Prostate gland (tissue), 2 donors: ENCODE results near the gene HDAC4. TPM values are rescaled to one million over a fixed set of nuclear protein-coding genes. Genes with fewer than 3 reads are reported as not detected.
"Not testable (repeated sequence)": the region's sequence is repeated elsewhere in the genome, so short reads cannot be mapped to it uniquely, and the experiment has no call there.

Experiments used
- DNase-seq: peaks from one replicate; pipeline ENCODE4 v3.0.0-alpha.2; 2019; ENCODE audit warnings: low spot score
- H3K27ac ChIP-seq, 2 donors: fragments of 200-600 bp; sonication (generic); 2 replicates each; pipeline ENCODE4 v1.5.1; 2017 to 2019
- H3K27me3 ChIP-seq: fragments of 200-600 bp; sonication (generic); replicated peaks from 2 replicates; pipeline ENCODE4 v1.5.1; 2019; ENCODE audit not compliant: insufficient read depth
- H3K36me3 ChIP-seq, 2 donors: fragments of 200-600 bp; sonication (generic); 1 replicate in 1 of 2; 2 replicates in 1 of 2; pipeline versions ENCODE4 v1.5.1 to v1.8.1; 2017 to 2019
- H3K4me1 ChIP-seq: fragments of 200-600 bp; sonication (generic); replicated peaks from 2 replicates; pipeline ENCODE4 v1.5.1; 2019
- H3K4me3 ChIP-seq, 2 donors: fragments of 200-600 bp; sonication (generic); 2 replicates each; pipeline ENCODE4 v1.5.1; 2017 to 2019
- H3K9me3 ChIP-seq: fragments of 200-600 bp; sonication (generic); 2 replicates; pipeline ENCODE4 v1.5.1; 2017
- POLR2A ChIP-seq: fragments of 450-650 bp; IDR thresholded peaks from one replicate; pipeline ENCODE4 v1.6.1; 2016; ENCODE audit warnings: antibody characterized with exemption, mild to moderate bottlenecking
- POLR2AphosphoS5 ChIP-seq: sonication (generic); formaldehyde crosslinking; IDR thresholded peaks from one replicate; pipeline ENCODE4 v1.6.1; 2017; ENCODE audit warnings: antibody characterized with exemption
- WGBS: methylation state at CpG from one replicate; pipeline ENCODE4 v1.1.5; 2018; 5-methylcytosine and 5-hydroxymethylcytosine counted together
- intact Hi-C: fragments of 100-400 bp; cut with DNase I; formaldehyde crosslinking; loops from one replicate; pipeline ENCODE4 v1.14.2; 2022
- total RNA-seq, 2 donors: library from RNA; depleted of rRNA; stranded (reverse); fragments of >200 nt; gene quantifications; one replicate each; pipeline ENCODE4 v1.1.0, GENCODE V29; 2016
- TF ChIP-seq, protein P1 (sequence below), 4 experiments: fragments of 200-600 bp in 2 of 4; fragments of 450-650 bp in 2 of 4; sonication (generic) in 2 of 4; IDR thresholded peaks; 1 replicate in 3 of 4; 2 replicates in 1 of 4; pipeline ENCODE4 v1.5.1; 2016 to 2019; ENCODE audit warnings: antibody characterized with exemption in 4 of 4, mild to moderate bottlenecking in 2 of 4, moderate library complexity in 2 of 4

Gene HDAC4
- total RNA-seq, 2 donors from 2014 or later, result 41.8 to 44.2 TPM

DNA sequence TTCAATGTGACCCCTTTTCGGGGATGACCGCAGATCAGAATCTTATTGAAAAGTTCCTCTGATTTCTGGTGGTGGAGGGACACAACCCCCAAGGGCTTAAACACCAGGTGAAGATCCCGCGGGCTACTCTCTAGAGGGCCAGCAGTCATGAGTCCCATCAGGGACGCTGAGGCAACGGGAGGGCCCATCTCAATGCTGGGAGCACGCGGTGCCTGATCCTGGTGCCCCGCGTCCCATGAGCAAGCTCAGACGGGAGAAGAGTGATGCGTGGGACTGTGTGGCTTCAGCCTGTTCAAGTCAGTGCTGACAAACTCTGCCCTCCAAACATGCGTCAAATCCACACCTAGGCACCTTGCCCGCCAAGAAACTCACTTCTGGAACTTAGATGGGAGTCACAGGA, 328.0 kb downstream of the HDAC4 start:
- H3K27ac ChIP-seq, result no peak overlapping the region
- H3K27me3 ChIP-seq, result no peaks in the 10 kb centered on the region
- no peak overlapping the region for H3K4me3 ChIP-seq
- TF ChIP-seq POLR2AphosphoS5 (no peak), POLR2A (no peak)
- TF ChIP-seq, protein P1, sequence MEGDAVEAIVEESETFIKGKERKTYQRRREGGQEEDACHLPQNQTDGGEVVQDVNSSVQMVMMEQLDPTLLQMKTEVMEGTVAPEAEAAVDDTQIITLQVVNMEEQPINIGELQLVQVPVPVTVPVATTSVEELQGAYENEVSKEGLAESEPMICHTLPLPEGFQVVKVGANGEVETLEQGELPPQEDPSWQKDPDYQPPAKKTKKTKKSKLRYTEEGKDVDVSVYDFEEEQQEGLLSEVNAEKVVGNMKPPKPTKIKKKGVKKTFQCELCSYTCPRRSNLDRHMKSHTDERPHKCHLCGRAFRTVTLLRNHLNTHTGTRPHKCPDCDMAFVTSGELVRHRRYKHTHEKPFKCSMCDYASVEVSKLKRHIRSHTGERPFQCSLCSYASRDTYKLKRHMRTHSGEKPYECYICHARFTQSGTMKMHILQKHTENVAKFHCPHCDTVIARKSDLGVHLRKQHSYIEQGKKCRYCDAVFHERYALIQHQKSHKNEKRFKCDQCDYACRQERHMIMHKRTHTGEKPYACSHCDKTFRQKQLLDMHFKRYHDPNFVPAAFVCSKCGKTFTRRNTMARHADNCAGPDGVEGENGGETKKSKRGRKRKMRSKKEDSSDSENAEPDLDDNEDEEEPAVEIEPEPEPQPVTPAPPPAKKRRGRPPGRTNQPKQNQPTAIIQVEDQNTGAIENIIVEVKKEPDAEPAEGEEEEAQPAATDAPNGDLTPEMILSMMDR (IDR thresholded peaks at IDR 0.05), result no peak
- H3K9me3 ChIP-seq, result no peaks in the 10 kb centered on the region
- intact Hi-C loops, result no loop called here
- WGBS, result 97% methylated on average over 14 of the region's 14 CpGs
- H3K36me3 ChIP-seq, result peaks cover 0 to 21% of the 10 kb centered on the region in 2 donors
- no peaks in the 10 kb centered on the region for H3K4me1 ChIP-seq
- no peak for DNase-seq

DNA sequence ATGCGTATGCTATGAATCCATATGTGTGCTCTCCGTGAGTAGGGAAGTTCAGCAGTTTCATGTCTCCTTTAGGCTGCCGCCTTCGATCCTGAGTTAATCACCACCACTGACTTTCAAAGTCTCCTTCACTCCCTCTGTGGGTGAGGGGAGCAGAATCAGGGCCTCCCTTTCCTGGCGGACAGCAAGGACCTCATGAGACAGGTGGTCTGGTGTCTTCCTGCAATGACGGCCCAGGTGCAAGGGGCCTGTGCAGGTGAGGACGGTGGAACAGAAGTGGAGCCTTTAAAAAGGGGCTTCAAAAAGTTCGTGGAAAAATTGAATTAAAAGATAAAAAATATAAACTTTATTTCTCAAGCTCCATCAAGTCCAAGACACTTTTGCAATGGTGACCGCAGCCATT, 330.4 kb downstream of the HDAC4 start:
- no peaks in the 10 kb centered on the region for H3K27me3 ChIP-seq
- no peak overlapping the region for H3K4me3 ChIP-seq
- TF ChIP-seq POLR2A, result no peak
- TF ChIP-seq, protein P1 (IDR thresholded peaks at IDR 0.05), result no peak
- no peak for TF ChIP-seq POLR2AphosphoS5
- no peaks in the 10 kb centered on the region for H3K9me3 ChIP-seq
- peaks cover 2 to 31% of the 10 kb centered on the region in 2 donors for H3K36me3 ChIP-seq
- no peak overlapping the region for H3K27ac ChIP-seq
- 91% methylated on average over 9 of the region's 9 CpGs for WGBS
- H3K4me1 ChIP-seq, result no peaks in the 10 kb centered on the region
- intact Hi-C loops, result no loop called here
- no peak for DNase-seq

DNA sequence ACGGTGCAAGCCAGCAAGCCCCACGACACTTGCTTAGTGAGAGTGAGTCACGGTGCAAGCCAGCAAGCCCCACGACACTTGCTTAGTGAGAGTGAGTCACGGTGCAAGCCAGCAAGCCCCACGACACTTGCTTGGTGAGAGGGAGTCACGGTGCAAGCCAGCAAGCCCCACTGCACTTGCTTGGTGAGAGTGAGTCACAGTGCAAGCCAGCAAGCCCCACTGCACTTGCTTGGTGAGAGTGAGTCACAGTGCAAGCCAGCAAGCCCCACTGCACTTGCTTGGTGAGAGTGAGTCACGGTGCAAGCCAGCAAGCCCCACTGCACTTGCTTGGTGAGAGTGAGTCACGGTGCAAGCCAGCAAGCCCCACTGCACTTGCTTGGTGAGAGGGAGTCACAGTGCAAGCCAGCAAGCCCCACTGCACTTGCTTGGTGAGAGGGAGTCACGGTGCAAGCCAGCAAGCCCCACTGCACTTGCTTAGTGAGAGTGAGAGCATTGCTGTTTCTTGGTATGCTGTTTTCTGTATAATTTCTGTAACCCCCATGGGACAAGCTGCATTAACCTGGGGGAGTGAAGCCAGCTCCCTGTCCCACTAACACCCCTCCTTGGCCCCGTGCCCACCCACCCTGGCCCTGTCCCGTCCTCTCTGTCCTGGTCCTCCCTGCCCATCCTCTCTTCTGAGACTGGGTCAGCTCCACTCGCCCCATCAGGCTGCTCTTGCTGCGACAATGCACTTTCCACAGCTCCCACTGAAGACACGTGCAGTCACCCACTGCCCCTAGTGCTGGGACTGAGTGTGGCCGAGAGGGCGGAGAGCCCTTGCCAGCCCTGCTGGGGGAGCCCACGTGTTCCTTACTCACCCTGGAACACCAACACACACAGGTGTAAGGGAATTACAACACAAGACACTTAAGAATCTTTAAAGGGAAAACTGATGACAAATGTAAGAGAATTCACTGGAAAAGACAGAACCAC, 331.2 kb downstream of the HDAC4 start:
- H3K36me3 ChIP-seq, result peaks cover 2 to 28% of the 10 kb centered on the region in 2 donors
- intact Hi-C loops, H3K27me3 ChIP-seq, H3K9me3 ChIP-seq, H3K4me3 ChIP-seq, H3K27ac ChIP-seq, H3K4me1 ChIP-seq, DNase-seq: not testable (repeated sequence)
- WGBS, result 69% methylated on average over 10 of the region's 18 CpGs

DNA sequence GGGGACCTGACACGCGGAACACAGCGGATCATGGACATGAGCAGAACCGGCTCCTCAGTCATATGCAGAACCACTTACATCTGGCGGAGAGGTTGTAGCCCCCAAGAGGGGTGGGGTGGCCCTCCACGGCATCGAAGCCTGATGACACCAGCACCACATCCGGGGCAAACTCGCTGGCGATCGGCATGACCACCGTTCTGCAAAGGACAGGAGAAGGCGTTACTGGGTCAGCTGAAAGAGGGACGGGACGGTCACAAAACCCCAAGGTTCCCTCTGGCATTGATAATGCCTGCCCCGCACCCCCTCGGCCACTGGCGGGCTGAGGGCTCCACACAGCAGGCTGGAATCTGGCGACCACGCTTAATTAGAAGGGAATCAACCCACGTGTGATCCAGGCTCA, 332.4 kb downstream of the HDAC4 start:
- no peak for DNase-seq
- no peaks in the 10 kb centered on the region for H3K9me3 ChIP-seq
- H3K36me3 ChIP-seq, result peaks cover 2 to 16% of the 10 kb centered on the region in 2 donors
- no peak overlapping the region for H3K27ac ChIP-seq
- intact Hi-C loops, result no loop called here
- H3K4me3 ChIP-seq, result no peak overlapping the region
- no peaks in the 10 kb centered on the region for H3K27me3 ChIP-seq
- TF ChIP-seq POLR2AphosphoS5, result no peak
- TF ChIP-seq, protein P1 (IDR thresholded peaks at IDR 0.05), result no peak
- no peak for TF ChIP-seq POLR2A
- H3K4me1 ChIP-seq, result no peaks in the 10 kb centered on the region
- WGBS, result 95% methylated on average over 21 of the region's 21 CpGs

DNA sequence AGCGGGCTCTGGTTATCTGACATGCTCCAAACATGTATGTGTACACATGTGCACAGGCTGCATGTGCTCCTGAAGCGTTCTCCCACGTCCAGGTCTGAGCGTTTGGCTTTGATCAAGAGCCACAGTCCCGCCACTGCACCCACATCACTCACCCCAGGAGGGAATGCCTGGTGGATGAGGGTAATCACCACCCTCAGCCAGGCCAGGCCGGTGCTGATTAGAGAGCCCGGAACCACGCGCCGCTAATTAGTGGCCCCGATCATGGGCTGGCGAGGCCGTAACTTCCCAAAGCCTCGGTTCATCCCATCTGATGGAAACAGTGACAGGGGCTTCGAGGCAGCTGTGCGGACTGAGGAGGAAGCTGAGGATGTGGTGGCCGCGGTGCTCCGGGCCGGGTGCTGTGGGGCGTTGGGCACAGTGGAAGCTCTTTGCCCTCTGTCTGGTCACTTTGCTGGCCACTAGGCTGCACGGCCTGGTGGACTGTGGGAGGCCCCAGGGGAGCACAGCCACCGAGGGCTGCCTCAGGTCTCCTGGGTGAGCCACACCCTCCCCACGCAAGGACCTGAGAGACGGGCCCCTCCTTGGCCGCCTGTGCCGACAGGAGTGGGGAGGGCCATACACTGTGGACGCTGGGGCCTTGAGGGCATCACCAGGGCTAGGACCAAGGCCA, 333.5 kb downstream of the HDAC4 start:
- Histone ChIP-seq H3K9me3 (no peaks in the 10 kb centered on the region), H3K27me3 (no peaks in the 10 kb centered on the region), H3K4me3 (no peak overlapping the region), H3K36me3 (peaks cover 2 to 10% of the 10 kb centered on the region in 2 donors), H3K27ac (no peak overlapping the region), H3K4me1 (no peaks in the 10 kb centered on the region)
- 93% methylated on average over 27 of the region's 28 CpGs for WGBS
- TF ChIP-seq POLR2AphosphoS5 (no peak), POLR2A (no peak)
- TF ChIP-seq, protein P1 (IDR thresholded peaks at IDR 0.05), result no peak
- intact Hi-C loops, result no loop called here
- DNase-seq, result no peak
